RKO (cell line): ENCODE measurements around the gene TENM4.

Experiments used
- DNase-seq: peaks from one replicate; pipeline ENCODE4 v3.0.0-alpha.2; 2016; ENCODE audit warnings: low spot score

The TENM4 gene

DNA sequence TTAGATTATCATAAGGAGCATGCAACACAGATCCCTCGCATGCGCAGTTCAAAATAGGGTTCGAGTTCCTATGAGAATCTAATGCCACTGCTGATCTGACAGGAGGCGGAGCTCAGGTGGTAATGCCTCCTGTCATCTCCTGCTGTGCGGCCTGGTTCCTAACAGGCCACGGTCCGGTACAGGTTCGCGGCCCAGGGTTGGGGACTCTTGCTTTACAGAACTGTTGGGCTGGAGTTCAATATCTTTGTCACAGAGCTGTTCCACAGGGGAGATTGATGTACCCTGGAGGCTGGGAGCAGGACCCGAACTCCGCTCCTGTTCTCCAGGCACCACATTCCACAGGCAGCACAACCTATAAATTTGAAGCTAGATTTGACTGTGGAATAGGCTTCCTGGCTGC is 508.1 kb downstream of the TENM4 start:
- DNase-seq = no peak

DNA sequence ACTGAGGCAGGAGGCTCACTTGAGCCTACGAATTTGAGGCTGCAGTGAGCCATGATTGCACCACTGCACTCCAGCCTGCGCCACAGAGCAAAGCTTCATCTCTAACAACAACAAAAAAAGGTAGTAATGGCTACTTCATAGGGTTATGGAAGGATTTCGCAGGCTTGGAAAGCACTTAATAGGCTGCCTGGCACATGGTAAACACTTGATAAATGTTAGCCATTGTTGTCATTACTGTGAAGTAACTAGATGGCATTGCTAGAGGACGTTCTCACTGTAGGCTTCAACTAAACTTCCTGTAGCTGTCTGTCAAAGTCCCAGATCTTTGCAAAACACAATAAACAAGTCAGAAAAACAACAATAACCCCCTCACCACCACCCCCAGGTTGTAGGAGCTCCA is 508.9 kb downstream of the TENM4 start:
- no peak for DNase-seq

DNA sequence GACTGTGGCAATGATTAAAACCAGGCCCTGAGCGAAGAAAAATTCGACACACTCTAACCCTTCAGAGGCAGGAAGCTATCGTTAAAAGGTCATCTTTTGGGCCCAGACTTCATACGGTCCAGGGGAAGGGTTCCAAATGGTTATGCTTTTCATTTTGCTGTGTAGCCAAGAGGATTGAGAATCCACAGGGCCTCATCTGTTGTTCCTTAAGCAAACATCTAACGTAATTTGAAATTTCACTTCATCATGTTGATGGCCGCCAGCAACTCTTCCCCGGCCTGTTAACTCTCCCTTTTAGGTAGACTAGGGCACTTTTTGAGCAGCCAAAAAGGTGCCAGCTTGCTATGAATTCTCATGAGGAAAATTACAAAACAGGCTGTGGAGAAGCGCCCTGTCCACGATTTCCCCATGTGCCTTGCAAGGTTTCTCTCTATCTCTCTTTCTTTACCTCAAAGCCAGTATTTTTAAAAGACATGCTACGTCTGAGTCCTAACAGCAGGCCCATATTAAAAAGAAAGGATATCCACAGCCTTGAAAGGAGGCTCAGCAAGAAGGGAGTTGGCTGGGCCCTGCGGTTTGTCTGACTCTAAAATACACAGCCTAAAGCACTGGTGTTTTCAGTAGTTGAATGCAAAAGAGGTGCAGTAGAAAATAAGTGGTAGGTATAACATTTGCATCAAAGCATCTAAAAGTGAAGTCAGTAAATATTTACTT is 509.9 kb downstream of the TENM4 start:
- DNase-seq = no peak

DNA sequence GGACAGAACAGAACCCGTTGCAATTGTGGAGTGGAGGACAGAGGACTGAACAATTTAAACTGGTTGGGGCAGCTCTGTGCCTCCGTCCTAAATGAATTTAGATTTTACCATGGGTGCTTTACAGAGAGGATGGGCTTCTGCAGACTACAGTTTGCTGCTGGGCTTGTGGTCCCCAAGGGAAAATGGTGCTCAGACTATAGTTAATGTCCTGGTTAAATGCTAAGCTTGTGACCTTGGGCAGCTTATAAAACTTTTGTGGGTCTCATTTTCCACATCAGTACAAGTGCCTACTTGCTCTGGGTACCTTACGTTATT is 511.0 kb downstream of the TENM4 start:
- no peak for DNase-seq

DNA sequence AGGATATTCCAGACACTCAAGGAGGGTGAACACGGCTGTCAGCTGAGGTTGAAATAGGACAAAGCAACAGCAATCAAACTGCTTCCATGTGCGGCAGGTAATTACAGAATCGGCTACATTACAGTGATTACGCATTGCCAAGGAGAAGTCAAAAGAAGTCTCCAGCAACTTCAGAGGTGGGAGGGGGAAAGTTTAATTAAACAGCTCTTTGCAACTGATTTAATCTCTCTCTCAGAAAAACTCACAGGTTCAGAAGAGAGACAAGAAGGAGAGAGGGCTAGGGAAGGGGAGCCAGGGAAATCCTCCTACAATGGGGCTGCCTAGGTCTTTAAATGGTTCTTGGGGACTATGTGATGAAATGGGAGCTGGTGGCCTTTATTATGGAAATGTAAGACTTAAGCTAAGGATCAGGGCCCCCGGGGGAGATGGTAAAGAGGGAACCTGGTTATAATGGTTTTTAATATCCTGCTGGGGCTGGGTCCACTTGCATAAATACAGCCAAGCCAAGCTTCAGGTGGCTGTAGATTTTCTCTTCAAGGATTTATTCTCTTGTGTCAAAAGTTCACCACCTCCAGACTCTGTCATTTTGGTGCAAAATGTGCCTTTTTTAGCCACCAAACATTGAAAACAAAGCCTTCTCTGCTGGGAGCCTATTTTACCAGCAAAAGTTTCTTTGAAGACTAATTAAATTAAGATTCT is 511.5 kb downstream of the TENM4 start:
- no peak for DNase-seq

DNA sequence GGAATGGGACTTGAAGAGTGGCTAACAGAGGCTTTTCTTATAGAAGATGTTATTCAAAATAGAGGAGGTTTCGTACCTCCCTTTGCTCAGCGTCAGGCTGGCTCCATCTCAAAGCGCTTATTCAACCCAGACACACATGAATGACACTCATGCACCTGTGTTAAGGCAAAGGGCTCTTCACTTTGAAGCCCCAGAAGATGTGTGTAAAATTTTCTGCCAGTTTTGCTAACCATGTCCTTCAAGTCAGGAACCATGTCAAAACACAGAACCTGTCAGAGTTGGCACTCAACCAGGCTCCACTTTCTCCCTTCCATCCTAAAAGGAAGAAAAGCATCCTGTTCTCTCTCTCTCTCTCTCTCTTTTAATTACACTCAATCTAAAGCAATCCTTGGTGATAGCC is 513.3 kb downstream of the TENM4 start:
- DNase-seq = no peak

DNA sequence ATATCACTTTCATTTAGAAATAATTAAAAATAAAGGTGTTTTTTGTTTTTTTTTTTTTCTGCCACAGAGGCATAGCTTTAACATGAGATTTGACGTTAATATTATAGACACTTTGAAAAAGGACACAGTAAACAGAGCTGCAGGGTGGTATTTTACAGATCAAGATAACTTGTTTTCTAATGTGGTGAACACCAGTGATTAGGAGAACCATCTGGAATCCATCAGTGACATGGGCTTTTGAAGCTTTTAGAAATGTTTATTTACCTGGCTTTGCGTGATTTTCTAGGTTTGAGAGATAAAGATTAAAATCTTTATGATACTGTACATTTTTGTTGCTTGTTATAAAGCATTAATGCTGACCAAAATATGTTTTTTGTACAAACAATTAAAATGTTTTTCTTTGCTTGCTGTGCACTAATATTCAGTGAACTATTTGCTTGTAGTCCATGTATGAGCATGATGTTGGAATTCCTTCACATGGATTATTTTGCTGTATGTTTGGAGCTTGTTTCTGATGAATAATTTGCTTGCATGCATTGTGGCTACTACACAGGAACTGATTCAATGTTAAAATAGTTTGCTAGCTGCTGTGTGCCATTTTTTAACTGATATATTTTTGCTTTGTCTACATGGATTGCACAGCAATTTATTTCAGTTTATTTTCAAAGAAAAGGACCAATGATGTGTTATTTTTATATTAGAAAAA is 514.0 kb downstream of the TENM4 start:
- no peak for DNase-seq

DNA sequence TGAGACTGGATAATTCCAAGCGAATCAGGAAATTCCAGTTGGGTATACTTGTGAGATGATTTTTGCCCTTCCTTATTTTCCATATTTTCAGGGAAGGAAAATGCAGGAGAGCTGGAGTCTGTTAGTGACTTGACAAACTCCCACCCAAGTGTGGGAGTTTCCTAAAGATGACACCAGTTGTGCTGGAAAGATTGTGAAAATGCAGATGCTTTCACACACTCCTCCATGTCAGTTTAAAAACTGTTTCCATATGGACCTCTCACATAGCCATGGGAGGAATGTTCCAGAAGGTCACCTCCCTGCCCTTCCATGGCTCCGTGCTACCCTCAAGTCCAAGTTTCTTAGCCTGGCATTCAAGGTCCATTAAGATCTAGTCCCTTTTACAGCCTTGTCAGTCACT is 515.4 kb downstream of the TENM4 start:
- DNase-seq = no peak

DNA sequence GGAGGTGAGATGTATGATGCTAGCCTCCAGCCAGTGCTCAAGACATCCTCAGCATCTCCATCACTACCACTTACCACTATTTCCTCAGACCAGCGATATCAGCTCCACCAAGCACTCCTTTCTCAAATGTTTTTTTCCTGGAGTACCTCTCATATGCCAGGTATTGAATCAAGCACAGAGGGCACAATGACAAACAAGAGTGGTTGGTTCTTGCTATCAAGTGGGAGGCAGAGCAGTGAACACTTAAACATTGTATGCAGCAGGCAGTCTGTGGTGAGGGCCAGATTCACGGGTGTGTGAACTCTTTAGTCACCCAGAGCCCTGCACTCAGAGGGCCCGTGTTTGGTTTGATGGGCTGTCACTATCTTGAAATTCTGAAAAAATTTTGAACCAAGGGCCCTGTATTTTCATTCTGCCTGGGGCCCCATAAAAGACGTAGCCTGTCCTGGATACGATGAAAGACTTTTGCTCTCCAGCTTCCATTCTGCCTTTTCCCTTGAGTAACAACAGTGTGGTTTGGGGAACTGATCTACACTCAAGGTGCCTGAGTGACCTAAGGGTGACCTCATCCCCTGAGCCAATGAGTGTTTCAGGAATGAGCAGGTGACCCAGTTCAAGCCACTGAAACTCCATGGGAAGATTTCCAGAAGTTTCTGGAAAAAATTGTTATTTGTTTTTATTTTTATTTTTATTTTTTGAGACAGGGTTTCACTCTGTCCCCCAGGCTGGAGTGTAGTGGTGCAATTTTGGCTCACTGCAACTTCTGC is 517.8 kb downstream of the TENM4 start:
- DNase-seq = no peak

DNA sequence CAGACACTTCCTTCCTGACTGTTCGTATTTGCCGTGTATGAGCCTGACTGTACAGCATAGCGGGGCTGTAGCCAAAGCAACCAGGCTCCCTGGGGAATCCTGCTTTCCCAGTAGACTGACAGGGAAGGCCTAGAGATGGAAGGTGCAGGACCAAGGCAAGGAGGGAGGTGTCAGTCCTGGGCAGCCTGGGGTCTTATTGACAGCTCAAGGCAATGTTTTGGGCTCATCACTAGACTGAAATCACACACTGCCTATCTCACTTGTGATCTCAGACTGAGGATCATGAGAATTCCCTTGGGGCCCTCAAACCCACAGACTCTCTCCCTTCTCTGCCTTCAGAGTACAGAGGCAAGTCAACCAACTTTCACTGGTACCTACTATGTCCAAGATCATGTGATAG is 519.3 kb downstream of the TENM4 start:
- DNase-seq = no peak

DNA sequence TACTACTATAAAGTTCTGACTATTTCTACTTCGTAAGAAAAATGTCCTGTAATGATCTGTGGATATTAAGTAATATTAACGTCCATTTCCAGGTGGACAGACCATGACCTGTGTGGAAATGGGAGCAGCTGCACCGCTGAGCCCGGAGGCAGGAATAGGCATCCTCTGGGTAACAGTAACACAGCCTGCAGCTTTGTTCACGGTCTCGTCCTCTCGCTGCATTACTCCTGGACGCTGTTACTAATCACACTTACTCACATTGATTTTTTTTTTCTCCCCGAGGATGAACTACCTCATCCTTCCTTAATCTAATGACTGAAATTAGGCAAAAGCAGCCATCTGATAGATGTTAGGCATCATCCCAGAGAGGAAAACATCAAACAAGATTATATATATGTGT is 520.5 kb downstream of the TENM4 start:
- no peak for DNase-seq

DNA sequence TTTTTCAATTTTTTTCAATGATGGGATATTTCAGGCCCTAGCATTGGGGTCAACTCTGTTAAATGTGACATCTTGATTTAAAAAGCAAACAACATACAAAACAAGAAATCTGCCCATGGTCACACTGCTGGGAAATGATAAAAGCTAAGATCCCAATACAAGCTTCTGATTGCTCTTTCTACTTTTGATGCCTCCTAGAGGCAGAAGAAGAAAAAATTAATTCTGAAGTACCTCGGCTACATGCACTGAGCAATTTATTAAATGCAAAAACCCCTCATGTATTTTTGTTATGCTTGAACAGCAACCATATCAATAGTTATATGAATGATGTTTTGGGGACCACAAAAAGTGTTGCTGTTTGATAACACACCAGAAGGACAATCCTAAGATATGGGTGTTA is 524.1 kb downstream of the TENM4 start:
- DNase-seq = no peak

DNA sequence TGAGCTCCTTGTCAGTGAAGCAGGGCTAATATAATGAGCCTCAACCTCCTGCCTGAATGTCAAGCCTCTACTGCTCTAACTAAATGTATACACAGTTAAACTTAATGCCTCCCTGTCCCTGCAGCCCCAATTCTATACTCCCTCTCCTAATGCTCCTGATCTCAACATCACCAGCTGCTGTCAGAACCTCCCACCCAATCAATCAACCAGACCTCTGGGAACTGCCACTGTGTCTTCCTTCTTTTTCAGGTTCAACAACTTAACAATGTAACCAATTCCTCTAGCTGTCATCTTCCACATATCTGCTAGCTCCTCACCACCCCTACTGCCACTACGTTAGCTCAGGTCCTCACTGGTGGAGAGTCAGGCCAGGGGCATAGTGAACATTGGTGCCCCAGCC is 526.3 kb downstream of the TENM4 start:
- DNase-seq = no peak

DNA sequence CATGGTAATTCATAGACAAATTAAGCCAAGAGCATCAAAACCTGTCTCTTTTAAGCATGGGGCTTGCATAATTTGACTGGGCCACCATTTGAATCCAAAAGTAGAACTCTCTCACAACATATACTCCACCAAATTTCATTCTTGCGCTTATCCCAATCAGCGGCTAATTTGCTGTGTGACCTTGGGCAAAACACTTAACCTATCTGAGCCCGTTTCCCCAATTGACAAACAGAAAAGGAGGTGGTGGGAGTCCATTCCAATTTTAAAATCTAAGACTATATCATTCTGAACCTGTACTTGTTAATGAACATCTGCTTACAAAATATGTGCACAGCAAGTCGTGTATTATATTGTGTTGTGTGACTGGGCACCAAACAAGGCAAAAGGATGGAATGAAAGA is 528.1 kb downstream of the TENM4 start:
- DNase-seq = no peak

DNA sequence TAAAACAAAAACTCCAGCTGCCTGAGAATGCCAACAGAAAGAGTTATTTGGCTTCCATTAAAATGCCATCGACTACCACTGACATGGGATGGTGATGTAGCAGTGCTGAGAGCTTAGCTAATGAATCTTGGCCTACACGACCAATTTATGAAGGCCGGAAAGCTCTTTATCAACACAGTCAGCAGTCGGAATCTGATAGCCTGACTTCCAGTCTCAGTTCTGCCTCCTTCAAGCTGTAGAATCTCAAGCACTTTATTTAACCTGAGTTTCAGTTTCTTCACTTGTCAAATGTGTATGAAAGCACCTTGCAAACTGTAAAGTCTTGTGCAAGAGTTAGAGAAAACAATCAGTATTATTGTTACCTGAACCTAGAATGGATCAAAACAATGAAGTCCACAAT is 530.5 kb downstream of the TENM4 start:
- DNase-seq = no peak

DNA sequence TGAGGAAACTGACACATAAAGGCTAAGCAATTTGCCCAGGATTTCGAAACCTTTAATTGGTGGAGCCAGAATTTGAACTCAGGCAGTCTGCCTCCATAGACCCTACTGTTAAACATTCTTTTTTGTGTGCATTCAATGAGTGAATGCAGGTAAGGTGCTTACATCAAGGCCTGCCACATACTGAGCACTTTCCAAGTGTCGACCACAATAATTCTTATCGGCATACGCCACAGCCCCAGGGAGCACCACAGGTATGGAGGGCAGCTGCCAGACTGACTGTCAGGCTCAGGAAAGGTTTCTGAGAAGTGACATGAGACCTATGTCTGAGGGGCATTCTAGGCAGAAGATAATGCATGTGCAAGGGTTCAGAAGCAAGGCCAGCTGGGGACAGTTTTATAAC is 531.4 kb downstream of the TENM4 start:
- no peak for DNase-seq

DNA sequence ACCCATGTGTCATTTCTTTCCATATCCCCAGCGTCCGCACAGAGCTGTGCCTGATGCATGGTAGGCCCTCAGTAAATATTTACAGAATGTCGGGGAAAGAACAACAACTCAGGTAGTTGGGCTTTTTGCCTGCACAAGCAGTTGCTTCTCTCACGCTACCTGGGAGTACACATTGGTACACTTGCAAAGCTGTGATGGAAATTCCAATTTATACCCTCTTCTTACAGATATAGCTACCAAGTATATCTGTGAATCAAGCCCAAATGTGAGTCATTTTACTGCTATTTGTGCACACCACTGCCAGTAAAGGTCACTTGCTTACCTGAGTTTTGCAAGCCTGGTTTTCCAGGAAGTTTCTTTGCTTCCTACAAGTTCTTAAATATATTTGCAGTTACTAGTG is 533.2 kb downstream of the TENM4 start:
- no peak for DNase-seq

DNA sequence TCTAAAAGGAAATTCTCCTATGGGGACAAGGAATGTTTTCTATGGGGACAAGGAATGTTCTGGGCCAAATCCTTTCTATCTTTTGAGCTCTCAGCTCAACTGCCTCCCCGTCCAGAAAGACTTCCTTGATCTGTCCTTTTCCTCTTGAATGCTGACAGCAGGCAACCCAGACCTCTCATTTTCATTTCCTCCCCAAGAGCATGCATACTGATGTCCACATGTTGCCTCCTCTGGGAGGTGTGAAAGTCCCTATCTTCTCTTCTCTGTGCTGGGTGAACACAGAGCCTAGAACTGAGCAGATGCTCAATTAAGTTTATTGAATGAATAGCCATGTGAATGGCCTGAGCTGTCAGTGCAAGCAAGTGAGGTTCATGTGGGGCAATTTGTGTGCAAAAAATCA is 534.3 kb downstream of the TENM4 start:
- no peak for DNase-seq

DNA sequence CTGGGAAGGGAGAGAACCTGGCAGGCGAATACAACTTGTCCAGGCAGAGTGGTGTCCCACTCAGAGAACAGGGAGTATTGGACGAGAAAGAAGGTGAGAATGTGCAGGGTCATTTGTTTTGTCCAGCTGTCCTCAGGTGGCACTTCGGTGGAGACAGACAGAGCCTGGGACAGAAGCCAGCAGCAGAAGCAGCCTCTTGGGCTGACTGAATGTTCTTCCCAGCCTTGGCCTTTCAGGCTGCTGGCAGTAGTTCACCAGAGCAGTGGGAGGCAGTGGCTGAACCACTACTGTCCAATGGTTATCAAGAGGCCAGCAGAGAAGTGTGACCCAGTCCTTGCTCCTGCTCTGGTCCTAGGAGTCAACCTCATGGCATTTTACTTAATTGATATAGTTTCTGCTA is 535.1 kb downstream of the TENM4 start:
- no peak for DNase-seq

DNA sequence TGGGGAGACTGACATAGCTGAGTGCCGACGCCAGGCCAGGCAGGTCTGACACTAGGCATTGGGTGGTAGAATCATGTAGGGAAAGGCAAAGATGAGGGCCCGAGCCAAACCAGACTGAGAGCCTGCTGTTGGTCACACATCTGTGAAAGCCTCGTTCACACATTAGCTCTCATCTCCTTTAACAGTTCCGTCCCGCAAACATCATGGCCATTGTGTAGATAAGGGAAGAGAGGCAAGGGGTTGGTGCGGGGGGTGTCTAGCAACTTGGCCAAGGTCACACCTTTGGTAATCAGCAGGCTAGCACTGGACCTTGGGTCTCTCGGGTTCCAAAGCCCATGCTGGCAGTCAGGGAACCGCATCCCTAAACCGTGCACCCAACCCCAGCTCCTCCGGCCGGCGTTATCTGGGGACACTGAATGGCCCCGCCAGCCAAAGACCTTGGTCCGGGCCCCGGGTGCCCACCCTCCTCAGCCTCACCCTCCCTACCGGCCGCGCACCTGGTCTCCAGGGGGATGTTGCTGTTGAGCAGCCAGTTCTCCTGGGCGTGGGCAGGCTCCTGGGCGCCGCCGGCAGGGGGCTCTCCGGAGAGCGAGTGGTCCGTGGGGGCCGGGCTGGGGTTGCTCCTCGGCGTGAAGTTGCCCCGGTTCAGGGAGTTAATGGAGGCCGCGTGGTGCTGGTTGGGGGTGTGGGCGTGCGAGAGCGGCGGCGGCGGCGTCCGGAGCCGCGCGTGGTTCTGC is 537.9 kb downstream of the TENM4 start:
- no peak for DNase-seq

DNA sequence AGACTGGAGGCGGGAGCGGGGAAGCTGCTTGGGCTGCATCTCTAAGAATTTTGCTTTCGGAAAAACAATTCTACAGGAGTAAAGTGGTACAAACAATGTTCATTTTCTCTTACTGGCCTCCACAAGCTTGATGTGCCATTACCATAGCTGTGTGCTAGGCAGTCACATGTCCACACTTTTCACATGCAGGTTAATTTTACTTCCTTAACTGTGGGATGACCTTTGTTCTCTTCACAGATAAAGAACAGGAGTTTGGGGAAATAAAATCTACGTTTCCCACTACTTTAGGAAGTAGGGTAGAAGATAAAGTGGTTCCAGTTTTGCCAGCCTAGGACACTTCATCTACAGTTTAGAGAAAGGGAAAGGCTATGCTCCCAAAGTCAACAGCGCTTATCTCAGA is 539.0 kb downstream of the TENM4 start:
- no peak for DNase-seq

DNA sequence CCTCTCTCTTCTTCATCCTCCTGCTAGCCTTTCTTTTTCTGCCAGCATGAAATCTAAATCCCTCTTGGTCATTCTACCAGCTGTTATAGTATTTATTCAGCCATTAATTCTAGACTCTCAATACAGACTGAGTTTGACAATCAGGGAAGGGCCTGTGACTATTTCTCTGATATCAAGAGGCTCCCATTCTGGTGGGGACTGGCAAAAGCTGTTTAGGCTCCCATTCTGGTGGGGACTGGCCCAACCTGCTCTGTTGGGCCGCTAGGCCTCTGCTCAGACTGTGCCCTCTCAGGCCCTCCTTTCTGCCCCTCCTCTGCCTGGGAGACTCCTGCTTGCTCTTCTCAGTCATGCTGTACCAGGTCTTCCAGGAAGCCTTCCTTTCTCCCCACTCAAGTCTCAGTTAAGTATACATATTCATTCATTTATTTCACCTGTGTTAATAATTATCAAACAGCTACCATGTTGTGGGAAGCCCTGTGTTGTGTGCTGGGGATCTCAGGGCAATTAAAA is 542.5 kb downstream of the TENM4 start:
- DNase-seq = no peak
